OCI-LY3 (cell line): Measurements from ENCODE around the gene ARID5B.

Experiments used
- H2AFZ ChIP-seq: fragments of 200-600, 300-600 bp; shearing (Covaris generic); 2 replicates; pipeline ENCODE4 v1.6.0; 2014; ENCODE audit warnings: antibody characterized with exemption, low read depth, low read length
- H3K27ac ChIP-seq: fragments of 200-600, 300-600 bp; sonication (generic); 2 replicates; pipeline ENCODE4 v1.5.1; 2014; ENCODE audit warnings: mild to moderate bottlenecking, low read length, moderate library complexity, mixed read lengths
- H3K27me3 ChIP-seq: fragments of 200-600, 300-600 bp; sonication (generic); 2 replicates; pipeline ENCODE4 v1.6.1; 2014; ENCODE audit warnings: low read depth, low read length, mixed read lengths
- H3K36me3 ChIP-seq: fragments of 200-600, 300-600 bp; sonication (generic); replicated peaks from 2 replicates; pipeline ENCODE3; 2014; ENCODE audit warnings: low read depth, low read length, mixed read lengths
- H3K4me1 ChIP-seq: fragments of 300-600, 200-600 bp; sonication (generic); 2 replicates; pipeline ENCODE4 v1.6.1; 2014; ENCODE audit warnings: low read length, mixed read lengths
- H3K4me2 ChIP-seq: fragments of 200-600, 300-600 bp; sonication (generic); 2 replicates; pipeline ENCODE4 v1.6.1; 2014; ENCODE audit warnings: low read length, mixed read lengths
- H3K4me3 ChIP-seq: fragments of 300-600, 200-600 bp; sonication (generic); 2 replicates; pipeline ENCODE4 v1.5.1; 2014; ENCODE audit warnings: antibody characterized with exemption, mild to moderate bottlenecking, low read length, moderate library complexity
- H3K79me2 ChIP-seq: fragments of 300-600, 200-600 bp; shearing (Covaris generic); 2 replicates; pipeline ENCODE4 v1.6.1; 2014; ENCODE audit warnings: mild to moderate bottlenecking, low read length, mixed read lengths
- H3K9ac ChIP-seq: fragments of 300-600, 200-600 bp; shearing (Covaris generic); 2 replicates; pipeline ENCODE4 v1.6.0; 2014; ENCODE audit warnings: mild to moderate bottlenecking, low read length, moderate library complexity
- H3K9me3 ChIP-seq: fragments of 200-600, 300-600 bp; shearing (Covaris generic); 2 replicates; pipeline ENCODE4 v1.6.1; 2014; ENCODE audit warnings: low read length, mixed read lengths; ENCODE audit not compliant: insufficient read depth
- H4K20me1 ChIP-seq: fragments of 200-600, 300-600 bp; sonication (generic); 2 replicates; pipeline ENCODE4 v1.6.1; 2016; ENCODE audit warnings: low read length, mixed read lengths; ENCODE audit not compliant: insufficient read depth
- EZH2phosphoT487 ChIP-seq: fragments of 200-600 bp; shearing (Covaris generic); IDR thresholded peaks from 2 replicates; pipeline ENCODE4 v1.6.1; 2018; ENCODE audit warnings: antibody characterized with exemption, mixed run types, low read depth
- TF ChIP-seq, protein P1 (sequence below): fragments of 200-600, 300-600 bp; sonication (generic); IDR thresholded peaks from 2 replicates; pipeline ENCODE4 v1.5.1; 2014; ENCODE audit warnings: antibody characterized with exemption, low read length, low read depth

Gene ARID5B

DNA sequence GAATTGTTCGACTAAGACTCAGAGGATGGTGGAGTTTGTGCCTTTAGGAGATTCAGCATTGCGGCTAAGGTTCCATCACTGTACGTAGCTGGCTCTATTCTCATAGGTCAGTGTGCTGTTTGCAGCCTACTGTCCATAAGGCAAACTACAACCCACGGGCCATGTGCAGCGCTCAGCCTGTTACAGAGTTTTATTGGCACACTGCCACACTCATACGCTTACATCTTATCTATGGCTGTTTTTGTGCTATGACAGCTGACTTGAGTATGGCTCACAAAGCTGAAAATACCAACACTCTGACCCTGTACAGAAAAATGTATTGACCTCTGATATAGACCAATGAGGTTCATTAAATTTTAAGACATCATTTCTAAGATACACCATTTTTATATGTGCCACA lies 114.5 kb downstream of the ARID5B start:
- H3K4me2 ChIP-seq = no peak overlapping the region
- H4K20me1 ChIP-seq = no peaks in the 10 kb centered on the region
- H3K9me3 ChIP-seq = no peaks in the 10 kb centered on the region
- H3K27me3 ChIP-seq = no peaks in the 10 kb centered on the region
- H3K4me1 ChIP-seq = peaks cover 35% of the 10 kb centered on the region
- H3K9ac ChIP-seq = no peak overlapping the region
- no peaks in the 10 kb centered on the region for H3K36me3 ChIP-seq
- no peak overlapping the region for H3K4me3 ChIP-seq
- TF ChIP-seq, protein P1, sequence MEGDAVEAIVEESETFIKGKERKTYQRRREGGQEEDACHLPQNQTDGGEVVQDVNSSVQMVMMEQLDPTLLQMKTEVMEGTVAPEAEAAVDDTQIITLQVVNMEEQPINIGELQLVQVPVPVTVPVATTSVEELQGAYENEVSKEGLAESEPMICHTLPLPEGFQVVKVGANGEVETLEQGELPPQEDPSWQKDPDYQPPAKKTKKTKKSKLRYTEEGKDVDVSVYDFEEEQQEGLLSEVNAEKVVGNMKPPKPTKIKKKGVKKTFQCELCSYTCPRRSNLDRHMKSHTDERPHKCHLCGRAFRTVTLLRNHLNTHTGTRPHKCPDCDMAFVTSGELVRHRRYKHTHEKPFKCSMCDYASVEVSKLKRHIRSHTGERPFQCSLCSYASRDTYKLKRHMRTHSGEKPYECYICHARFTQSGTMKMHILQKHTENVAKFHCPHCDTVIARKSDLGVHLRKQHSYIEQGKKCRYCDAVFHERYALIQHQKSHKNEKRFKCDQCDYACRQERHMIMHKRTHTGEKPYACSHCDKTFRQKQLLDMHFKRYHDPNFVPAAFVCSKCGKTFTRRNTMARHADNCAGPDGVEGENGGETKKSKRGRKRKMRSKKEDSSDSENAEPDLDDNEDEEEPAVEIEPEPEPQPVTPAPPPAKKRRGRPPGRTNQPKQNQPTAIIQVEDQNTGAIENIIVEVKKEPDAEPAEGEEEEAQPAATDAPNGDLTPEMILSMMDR = no peak
- no peak for TF ChIP-seq EZH2phosphoT487
- H2AFZ ChIP-seq = no peak overlapping the region
- H3K79me2 ChIP-seq = no peaks in the 10 kb centered on the region
- H3K27ac ChIP-seq = no peak overlapping the region

DNA sequence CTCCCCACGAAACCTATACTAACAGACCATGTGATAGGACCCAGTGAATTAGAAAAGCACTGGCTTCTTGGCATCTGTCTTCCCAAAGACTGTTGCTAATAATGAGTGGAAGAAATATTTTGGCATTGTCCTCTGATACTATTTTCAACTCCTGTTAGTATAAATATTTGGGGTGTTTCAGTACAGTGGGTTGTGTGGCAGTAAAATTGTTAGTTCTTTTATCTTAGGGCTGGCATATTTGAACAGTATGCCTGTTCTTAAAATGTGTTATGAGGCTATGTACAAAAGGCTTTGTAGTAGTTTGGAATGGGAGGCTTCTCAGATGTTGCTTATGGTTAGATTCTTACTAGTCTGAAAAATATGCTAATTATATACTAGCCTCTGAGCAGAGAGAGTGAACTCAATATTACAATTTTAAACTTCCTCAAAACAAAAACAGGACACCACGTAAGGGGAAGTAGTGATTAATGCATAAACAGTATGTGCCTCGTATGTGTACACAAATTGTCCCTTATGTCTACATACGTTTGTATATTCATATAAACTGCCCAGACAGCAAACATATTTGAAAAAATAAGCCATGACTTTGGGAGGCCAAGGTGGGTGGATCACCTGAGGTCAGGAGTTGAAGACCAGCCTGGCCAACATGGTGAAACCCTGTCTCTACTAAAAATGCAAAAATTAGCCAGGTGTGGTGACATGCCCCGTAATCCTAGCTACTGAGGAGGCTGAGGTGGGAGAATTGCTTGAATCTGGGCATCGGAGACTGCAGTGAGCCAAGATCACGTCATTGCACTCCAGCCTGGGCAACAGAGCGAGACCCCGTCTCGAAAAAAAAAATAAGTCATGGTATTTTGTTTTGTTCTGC lies 115.4 kb downstream of the ARID5B start:
- Histone ChIP-seq H3K4me3 (no peak overlapping the region), H3K4me2 (peak overlapping the region; percentile 22), H3K4me1 (peaks cover 43% of the 10 kb centered on the region), H3K9me3 (no peaks in the 10 kb centered on the region), H3K27ac (no peak overlapping the region), H2AFZ (no peak overlapping the region), H3K27me3 (no peaks in the 10 kb centered on the region), H3K36me3 (no peaks in the 10 kb centered on the region), H3K79me2 (no peaks in the 10 kb centered on the region), H3K9ac (no peak overlapping the region), H4K20me1 (no peaks in the 10 kb centered on the region)
- TF ChIP-seq, protein P1 = no peak
- TF ChIP-seq EZH2phosphoT487 = no peak

GRCh38 chr10:62017491-62017870 lies 116.0 kb downstream of the ARID5B start:
- Histone ChIP-seq H3K36me3 (no peaks in the 10 kb centered on the region), H3K4me2 (no peak overlapping the region), H3K27ac (no peak overlapping the region), H2AFZ (no peak overlapping the region), H4K20me1 (no peaks in the 10 kb centered on the region), H3K4me1 (peaks cover 43% of the 10 kb centered on the region), H3K9ac (no peak overlapping the region), H3K4me3 (no peak overlapping the region), H3K9me3 (no peaks in the 10 kb centered on the region), H3K27me3 (no peaks in the 10 kb centered on the region), H3K79me2 (no peaks in the 10 kb centered on the region)
- no peak for TF ChIP-seq EZH2phosphoT487
- TF ChIP-seq, protein P1 = no peak

DNA sequence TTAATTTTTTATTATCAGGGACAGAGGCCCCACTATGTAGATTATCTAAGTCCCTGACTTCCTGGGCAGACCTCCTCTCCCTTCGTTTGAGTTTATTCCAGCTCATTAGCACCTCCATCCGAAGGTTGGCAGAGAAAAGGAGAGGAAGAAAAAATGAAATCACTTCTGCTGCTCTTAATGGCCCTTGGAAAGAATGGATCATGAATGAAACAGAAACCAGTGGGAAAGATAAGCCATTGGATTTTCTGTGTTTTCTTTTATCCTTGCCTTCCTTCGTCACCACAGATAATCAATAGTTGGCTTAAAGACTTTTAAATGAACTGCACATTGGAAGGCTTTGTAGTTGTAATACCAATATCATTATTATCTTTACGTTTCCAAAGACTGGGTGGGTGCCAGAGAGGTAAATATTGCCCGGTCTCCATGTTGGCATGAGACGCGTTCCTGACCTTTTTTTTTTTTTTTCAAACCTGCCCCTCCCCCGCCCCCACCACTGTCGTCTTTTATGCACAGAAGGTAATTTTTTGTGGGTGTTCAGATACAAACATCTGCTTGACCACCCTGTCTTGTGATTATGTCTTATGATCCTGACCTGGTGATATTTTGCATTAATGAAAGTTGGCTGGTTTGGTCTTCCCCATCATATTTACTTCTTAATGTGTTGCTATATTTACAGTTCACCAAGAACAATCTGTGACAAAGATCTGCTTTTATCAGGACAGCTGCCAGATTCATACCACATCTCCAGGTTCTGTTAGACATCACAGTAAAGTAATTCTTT lies 116.8 kb downstream of the ARID5B start:
- TF ChIP-seq, protein P1 = no peak
- TF ChIP-seq EZH2phosphoT487 = no peak
- Histone ChIP-seq H3K27ac (no peak overlapping the region), H3K9me3 (no peaks in the 10 kb centered on the region), H3K9ac (no peak overlapping the region), H4K20me1 (no peaks in the 10 kb centered on the region), H3K27me3 (no peaks in the 10 kb centered on the region), H3K36me3 (no peaks in the 10 kb centered on the region), H3K4me2 (peak overlapping the region; percentile 44), H3K4me3 (no peak overlapping the region), H3K4me1 (peaks cover 43% of the 10 kb centered on the region), H3K79me2 (no peaks in the 10 kb centered on the region), H2AFZ (no peak overlapping the region)
